Liver (tissue), 9 donors: ENCODE data around the gene MDM2. TPM values are rescaled to one million over a fixed set of nuclear protein-coding genes. Genes with fewer than 3 reads are reported as not detected.

Experiments used
- DNase-seq: peaks from one replicate; pipeline ENCODE4 v3.0.0-alpha.2; 2017; ENCODE audit warnings: low spot score
- H3K27ac ChIP-seq, 2 donors: one replicate each; pipeline ENCODE4 v1.7.0; 2013; ENCODE audit warnings: inconsistent platforms in 2 of 2, low read length in 2 of 2, control low read depth in 1 of 2, low read depth in 1 of 2, mild to moderate bottlenecking in 1 of 2
- H3K27me3 ChIP-seq, 4 donors: one replicate each; pipeline versions ENCODE4 v1.6.1 to v1.7.0; 2013; ENCODE audit warnings: low read length in 3 of 4, inconsistent platforms in 1 of 4, mild to moderate bottlenecking in 1 of 4, moderate library complexity in 1 of 4; ENCODE audit not compliant: control insufficient read depth in 4 of 4, insufficient read depth in 4 of 4
- H3K36me3 ChIP-seq, 4 donors: one replicate each; pipeline versions ENCODE4 v1.6.1 to v1.7.0; 2013; ENCODE audit warnings: low read length in 3 of 4, mild to moderate bottlenecking in 3 of 4, low read depth in 1 of 4, moderate library complexity in 1 of 4; ENCODE audit not compliant: control insufficient read depth in 4 of 4, insufficient read depth in 3 of 4
- H3K4me1 ChIP-seq, 4 donors: one replicate each; pipeline versions ENCODE4 v1.6.1 to v1.7.0; 2013; ENCODE audit warnings: low read length in 3 of 4, mild to moderate bottlenecking in 3 of 4, moderate library complexity in 1 of 4; ENCODE audit not compliant: control insufficient read depth in 4 of 4, insufficient read depth in 4 of 4
- H3K4me3 ChIP-seq, 3 donors: one replicate each; pipeline versions ENCODE4 v1.6.1 to v1.7.0; 2013; ENCODE audit warnings: low read length in 3 of 3, control low read depth in 1 of 3, low read depth in 1 of 3, mild to moderate bottlenecking in 1 of 3
- H3K9ac ChIP-seq, 2 donors: one replicate each; pipeline ENCODE4 v1.7.0; 2013; ENCODE audit warnings: low read length in 2 of 2, mild to moderate bottlenecking in 2 of 2, moderate library complexity in 2 of 2, control low read depth in 1 of 2, low read depth in 1 of 2
- H3K9me3 ChIP-seq, 4 donors: one replicate each; pipeline versions ENCODE4 v1.6.1 to v1.7.0; 2013; ENCODE audit warnings: low read length in 3 of 4; ENCODE audit not compliant: control insufficient read depth in 4 of 4
- EGR1 ChIP-seq, 2 donors: IDR thresholded peaks; 2 replicates each; pipeline ENCODE4 v1.6.1; 2016 to 2018; ENCODE audit warnings: antibody characterized with exemption in 2 of 2, low read depth in 2 of 2
- FOXA1 ChIP-seq: IDR thresholded peaks from 2 replicates; pipeline ENCODE4 v1.6.1; 2016; ENCODE audit warnings: antibody characterized with exemption
- FOXA2 ChIP-seq: IDR thresholded peaks from 2 replicates; pipeline ENCODE4 v1.6.1; 2016; ENCODE audit warnings: antibody characterized with exemption
- GABPA ChIP-seq, 2 donors: IDR thresholded peaks in 1 of 2; conservative IDR thresholded peaks in 1 of 2; 2 replicates each; pipeline ENCODE4 v1.6.1; 2016; ENCODE audit warnings: antibody characterized with exemption in 2 of 2, mild to moderate bottlenecking in 1 of 2, moderate library complexity in 1 of 2
- HNF4A ChIP-seq, 2 donors: conservative IDR thresholded peaks; 2 replicates each; pipeline ENCODE4 v1.6.1; 2016; ENCODE audit warnings: antibody characterized with exemption in 2 of 2, mild to moderate bottlenecking in 2 of 2
- HNF4G ChIP-seq: IDR thresholded peaks from 2 replicates; pipeline ENCODE4 v1.6.1; 2016; ENCODE audit warnings: antibody characterized with exemption
- JUND ChIP-seq, 2 donors: IDR thresholded peaks; 2 replicates each; pipeline ENCODE4 v1.6.1; 2016; ENCODE audit warnings: antibody characterized with exemption in 2 of 2
- NR2F2 ChIP-seq: IDR thresholded peaks from 2 replicates; pipeline ENCODE4 v1.6.1; 2016; ENCODE audit warnings: antibody characterized with exemption
- RAD21 ChIP-seq, 2 donors: IDR thresholded peaks; 2 replicates each; pipeline ENCODE4 v1.6.1; 2016; ENCODE audit warnings: antibody characterized with exemption in 2 of 2, mild to moderate bottlenecking in 2 of 2
- REST ChIP-seq: IDR thresholded peaks from 2 replicates; pipeline ENCODE4 v1.6.1; 2016; ENCODE audit warnings: antibody characterized with exemption, mild to moderate bottlenecking
- RXRA ChIP-seq, 2 donors: IDR thresholded peaks; 2 replicates each; pipeline ENCODE4 v1.6.1; 2017 to 2018; ENCODE audit warnings: antibody characterized with exemption in 2 of 2, mild to moderate bottlenecking in 1 of 2
- SP1 ChIP-seq: IDR thresholded peaks from 2 replicates; pipeline ENCODE4 v1.6.1; 2018; ENCODE audit warnings: antibody characterized with exemption, mild to moderate bottlenecking
- TAF1 ChIP-seq: conservative IDR thresholded peaks from 2 replicates; pipeline ENCODE4 v1.6.1; 2016; ENCODE audit warnings: antibody characterized with exemption, mild to moderate bottlenecking
- YY1 ChIP-seq: IDR thresholded peaks from 2 replicates; pipeline ENCODE4 v1.6.1; 2016; ENCODE audit warnings: antibody characterized with exemption, mild to moderate bottlenecking
- WGBS: extraction: QIAGEN DNeasy Blood & Tissue Kit; methylation state at CpG from one replicate; pipeline ENCODE4 v1.1.7; 2013; 5-methylcytosine and 5-hydroxymethylcytosine counted together
- polyA plus RNA-seq, 2 donors: library from polyadenylated mRNA; stranded (reverse) in 1 of 2; unstranded in 1 of 2; fragments of 200-250 nt in 1 of 2; fragments of >200 nt in 1 of 2; fragmentation: Nextera tagmentation in 1 of 2; extraction: Ambion mirVana in 1 of 2; gene quantifications; one replicate each; pipeline versions ENCODE4 v1.2.1 to v1.2.3, GENCODE V29; 2013 to 2015
- total RNA-seq, 2 donors: library from RNA; depleted of rRNA; stranded (reverse); fragments of >200 nt; gene quantifications; one replicate each; pipeline ENCODE4 v1.2.3, GENCODE V29; 2014
- TF ChIP-seq, protein P1 (sequence below): IDR thresholded peaks from 2 replicates; pipeline ENCODE4 v1.6.1; 2016; ENCODE audit warnings: antibody characterized with exemption
- TF ChIP-seq, protein P2 (sequence below): IDR thresholded peaks from 2 replicates; pipeline ENCODE4 v1.6.1; 2016; ENCODE audit warnings: antibody characterized with exemption
- TF ChIP-seq, protein P3 (sequence below): fragments of 150-350 bp; IDR thresholded peaks from 2 replicates; pipeline ENCODE4 v1.5.1; 2017; ENCODE audit warnings: improper control_type of control experiment, low read depth, low read length; ENCODE audit not compliant: missing input control
- TF ChIP-seq, protein P4 (sequence below): IDR thresholded peaks from 2 replicates; pipeline ENCODE4 v1.6.1; 2016; ENCODE audit warnings: antibody characterized with exemption
- donor health status: healthy.
- donor health status: healthy.
- donor health status: healthy.
- donor health status: healthy.
- donor health status: healthy.

The MDM2 gene
- total and polyA plus RNA-seq, 4 donors, result 10.1 to 69.4 (median 36.9) TPM

- Histone ChIP-seq H3K9ac (no peak overlapping the region), H3K36me3 (peaks cover under 1 to 20% (median 2%) of the 10 kb centered on the region in 4 donors), H3K4me1 (no peaks in the 10 kb centered on the region), H3K27ac (no peak overlapping the region), H3K27me3 (no peaks in the 10 kb centered on the region), H3K4me3 (no peak overlapping the region), H3K9me3 (no peaks in the 10 kb centered on the region)
- no peak for DNase-seq
- 95% methylated on average over 7 of the region's 7 CpGs for WGBS
- TF ChIP-seq SP1, result no peak
- no peak for TF ChIP-seq TAF1
- TF ChIP-seq, protein P1, sequence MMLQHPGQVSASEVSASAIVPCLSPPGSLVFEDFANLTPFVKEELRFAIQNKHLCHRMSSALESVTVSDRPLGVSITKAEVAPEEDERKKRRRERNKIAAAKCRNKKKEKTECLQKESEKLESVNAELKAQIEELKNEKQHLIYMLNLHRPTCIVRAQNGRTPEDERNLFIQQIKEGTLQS, result no peak
- no peak for TF ChIP-seq GABPA (IDR thresholded peaks at IDR 0.05 in 1 of 2, conservative IDR thresholded peaks at IDR 0.05 in 1 of 2)
- no peak for TF ChIP-seq REST
- no peak for TF ChIP-seq RAD21 (IDR thresholded peaks at IDR 0.05)
- TF ChIP-seq, protein P2, sequence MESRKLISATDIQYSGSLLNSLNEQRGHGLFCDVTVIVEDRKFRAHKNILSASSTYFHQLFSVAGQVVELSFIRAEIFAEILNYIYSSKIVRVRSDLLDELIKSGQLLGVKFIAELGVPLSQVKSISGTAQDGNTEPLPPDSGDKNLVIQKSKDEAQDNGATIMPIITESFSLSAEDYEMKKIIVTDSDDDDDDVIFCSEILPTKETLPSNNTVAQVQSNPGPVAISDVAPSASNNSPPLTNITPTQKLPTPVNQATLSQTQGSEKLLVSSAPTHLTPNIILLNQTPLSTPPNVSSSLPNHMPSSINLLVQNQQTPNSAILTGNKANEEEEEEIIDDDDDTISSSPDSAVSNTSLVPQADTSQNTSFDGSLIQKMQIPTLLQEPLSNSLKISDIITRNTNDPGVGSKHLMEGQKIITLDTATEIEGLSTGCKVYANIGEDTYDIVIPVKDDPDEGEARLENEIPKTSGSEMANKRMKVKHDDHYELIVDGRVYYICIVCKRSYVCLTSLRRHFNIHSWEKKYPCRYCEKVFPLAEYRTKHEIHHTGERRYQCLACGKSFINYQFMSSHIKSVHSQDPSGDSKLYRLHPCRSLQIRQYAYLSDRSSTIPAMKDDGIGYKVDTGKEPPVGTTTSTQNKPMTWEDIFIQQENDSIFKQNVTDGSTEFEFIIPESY, result no peak
- TF ChIP-seq YY1, result no peak
- TF ChIP-seq, protein P3, sequence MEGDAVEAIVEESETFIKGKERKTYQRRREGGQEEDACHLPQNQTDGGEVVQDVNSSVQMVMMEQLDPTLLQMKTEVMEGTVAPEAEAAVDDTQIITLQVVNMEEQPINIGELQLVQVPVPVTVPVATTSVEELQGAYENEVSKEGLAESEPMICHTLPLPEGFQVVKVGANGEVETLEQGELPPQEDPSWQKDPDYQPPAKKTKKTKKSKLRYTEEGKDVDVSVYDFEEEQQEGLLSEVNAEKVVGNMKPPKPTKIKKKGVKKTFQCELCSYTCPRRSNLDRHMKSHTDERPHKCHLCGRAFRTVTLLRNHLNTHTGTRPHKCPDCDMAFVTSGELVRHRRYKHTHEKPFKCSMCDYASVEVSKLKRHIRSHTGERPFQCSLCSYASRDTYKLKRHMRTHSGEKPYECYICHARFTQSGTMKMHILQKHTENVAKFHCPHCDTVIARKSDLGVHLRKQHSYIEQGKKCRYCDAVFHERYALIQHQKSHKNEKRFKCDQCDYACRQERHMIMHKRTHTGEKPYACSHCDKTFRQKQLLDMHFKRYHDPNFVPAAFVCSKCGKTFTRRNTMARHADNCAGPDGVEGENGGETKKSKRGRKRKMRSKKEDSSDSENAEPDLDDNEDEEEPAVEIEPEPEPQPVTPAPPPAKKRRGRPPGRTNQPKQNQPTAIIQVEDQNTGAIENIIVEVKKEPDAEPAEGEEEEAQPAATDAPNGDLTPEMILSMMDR, result no peak
- TF ChIP-seq NR2F2, result no peak
- TF ChIP-seq FOXA1, result no peak
- TF ChIP-seq, protein P4, sequence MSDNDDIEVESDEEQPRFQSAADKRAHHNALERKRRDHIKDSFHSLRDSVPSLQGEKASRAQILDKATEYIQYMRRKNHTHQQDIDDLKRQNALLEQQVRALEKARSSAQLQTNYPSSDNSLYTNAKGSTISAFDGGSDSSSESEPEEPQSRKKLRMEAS, result no peak
- TF ChIP-seq RXRA (IDR thresholded peaks at IDR 0.05), result no peak
- no peak for TF ChIP-seq EGR1 (IDR thresholded peaks at IDR 0.05; ENCODE audit: low read depth in 2 of 2)
- no peak for TF ChIP-seq JUND (IDR thresholded peaks at IDR 0.05)
- TF ChIP-seq FOXA2, result no peak
- no peak for TF ChIP-seq HNF4A (conservative IDR thresholded peaks at IDR 0.05)
- TF ChIP-seq HNF4G, result no peak
Observed at GRCh38 chr12:68863109-68863770, 55.3 kb downstream of the MDM2 start.
